Peyer's patch (tissue), 4 donors: ENCODE data around the gene LINGO3.

Experiments
- CTCF ChIP-seq, 6 experiments: fragments of 450-650 bp in 4 of 6; fragments of 200-600 bp in 2 of 6; sonication (generic) in 1 of 6; IDR thresholded peaks; one replicate each; pipeline ENCODE4 v1.5.1; 2017 to 2019; ENCODE audit warnings: antibody characterized with exemption in 6 of 6, mild to moderate bottlenecking in 3 of 6, moderate library complexity in 1 of 6
- POLR2A ChIP-seq, 2 donors: fragments of 450-650 bp; IDR thresholded peaks; one replicate each; pipeline ENCODE4 v1.5.1; 2017; ENCODE audit warnings: antibody characterized with exemption in 2 of 2, mild to moderate bottlenecking in 2 of 2, moderate library complexity in 2 of 2

GRCh38 chr19:2271234-2272103 is 36.5 kb downstream of the LINGO3 start:
- TF ChIP-seq CTCF (IDR thresholded peaks at IDR 0.05), result no peak
- TF ChIP-seq POLR2A (IDR thresholded peaks at IDR 0.05), result no peak
